GM19397 (cell line): ENCODE results near the gene NR2F1.
"Not testable (repeated sequence)": the region's sequence is repeated elsewhere in the genome, so short reads cannot be mapped to it uniquely, and the experiment has no call there.

Source experiments
- ATAC-seq: cut with Tn5 transposase; IDR thresholded peaks from one replicate; pipeline ENCODE4 v1.9.1; 2021; ENCODE audit warnings: mild to moderate bottlenecking, moderate library complexity; ENCODE audit not compliant: unreplicated experiment

Gene NR2F1

DNA sequence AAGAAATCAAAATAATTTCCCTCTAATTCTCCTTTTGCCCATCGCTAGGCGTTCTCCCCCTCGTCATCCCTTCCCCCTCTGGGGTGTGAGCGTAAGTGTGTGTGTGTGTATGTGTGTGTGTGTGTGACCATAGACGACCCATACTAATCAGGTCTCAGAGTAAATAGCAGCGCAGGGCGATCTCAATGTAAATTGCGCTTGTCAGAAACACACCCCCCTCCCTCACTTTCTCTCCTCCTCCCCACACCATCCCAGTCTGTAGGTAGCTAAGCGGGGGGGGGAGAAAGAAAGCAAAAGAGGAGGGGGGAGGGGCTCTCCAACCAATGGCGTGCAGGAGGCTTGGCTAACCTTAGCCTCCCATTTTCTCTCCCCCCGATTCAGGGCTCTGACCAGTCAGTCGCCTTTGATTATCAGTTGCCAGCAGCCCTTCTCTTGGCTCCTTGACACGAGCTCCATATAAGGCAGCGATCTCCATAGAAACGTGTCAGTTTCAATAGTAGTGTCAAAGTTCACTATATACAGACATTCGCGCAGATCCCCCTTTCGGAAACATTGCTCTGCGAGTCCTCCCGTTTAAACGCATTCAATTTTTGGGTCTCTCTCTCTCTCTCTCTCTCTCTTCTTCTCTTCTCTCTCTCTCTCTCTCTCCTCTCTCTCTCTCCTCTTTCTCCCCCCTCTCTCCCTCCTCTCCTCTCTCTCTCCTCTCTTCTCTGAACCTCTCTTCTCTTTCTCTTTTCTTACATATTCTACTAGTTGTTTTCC, at the start of gene NR2F1:
NR2F1 (plus strand) TSS at position 546 of the 762 bp plus-strand sequence. CDS start 1,802 bp downstream, outside the sequence.
- no peak for ATAC-seq

DNA sequence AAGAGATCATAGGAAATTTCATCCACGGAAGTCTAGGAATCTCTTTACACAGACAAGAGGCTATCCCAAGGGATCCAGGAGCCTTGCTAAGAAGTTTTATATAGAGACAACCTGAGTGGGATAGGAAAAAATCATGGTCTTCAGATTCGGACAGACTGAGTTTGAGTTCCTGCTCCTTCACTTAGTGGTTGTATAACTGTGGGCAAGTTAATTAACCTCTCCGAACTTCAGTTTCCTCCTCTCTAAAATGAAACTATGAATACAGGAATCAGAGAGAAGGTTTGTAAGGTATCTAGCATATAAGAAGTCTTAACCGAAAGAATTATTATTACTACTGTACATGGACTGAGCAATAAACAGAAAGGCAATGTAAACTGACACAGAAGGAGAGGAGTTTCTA, 37.1 kb upstream of the NR2F1 start:
- ATAC-seq, result no peak

DNA sequence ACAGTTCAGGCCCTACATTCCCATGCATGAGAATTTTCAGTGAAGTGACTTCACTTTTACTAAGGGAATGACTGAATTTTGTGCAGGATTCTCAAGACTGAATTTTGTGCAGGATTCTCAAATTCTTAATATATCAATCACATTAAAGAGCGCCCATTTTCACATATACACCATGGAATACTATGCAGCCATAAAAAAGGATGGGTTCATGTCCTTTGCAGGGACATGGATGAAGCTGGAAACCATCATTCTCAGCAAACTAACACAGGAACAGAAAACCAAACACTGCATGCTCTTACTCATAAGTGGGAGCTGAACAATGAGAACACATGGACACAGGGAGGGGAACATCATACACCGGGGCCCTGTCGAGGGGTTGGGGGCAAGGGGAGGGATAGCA, 33.4 kb upstream of the NR2F1 start:
- not testable (repeated sequence) for ATAC-seq

DNA sequence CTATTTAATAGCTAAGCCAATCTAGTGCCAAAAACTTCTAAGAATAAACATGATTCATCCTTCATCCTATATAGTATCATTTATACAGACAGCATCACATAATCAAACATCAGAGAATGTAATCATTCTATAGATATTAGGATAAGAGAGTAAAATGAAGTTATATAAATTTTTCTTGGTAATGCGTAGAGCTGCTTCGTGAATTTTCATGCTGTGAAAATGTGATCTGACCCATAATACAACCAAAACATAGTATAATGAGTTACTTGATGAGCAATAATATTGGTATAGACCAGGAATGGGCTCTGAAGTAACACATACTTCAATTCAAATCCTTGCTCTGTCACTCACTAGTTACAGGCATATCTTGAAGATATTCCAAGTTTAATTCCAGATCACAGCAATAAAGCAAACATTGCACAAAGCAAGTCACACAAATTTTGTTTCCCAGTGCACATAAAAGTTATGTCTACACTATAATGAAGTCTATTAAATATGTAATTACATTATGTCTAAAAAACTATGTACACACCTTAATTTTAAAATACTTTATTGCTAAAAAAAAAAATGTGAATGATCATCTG, 25.9 kb upstream of the NR2F1 start:
- no peak for ATAC-seq

DNA sequence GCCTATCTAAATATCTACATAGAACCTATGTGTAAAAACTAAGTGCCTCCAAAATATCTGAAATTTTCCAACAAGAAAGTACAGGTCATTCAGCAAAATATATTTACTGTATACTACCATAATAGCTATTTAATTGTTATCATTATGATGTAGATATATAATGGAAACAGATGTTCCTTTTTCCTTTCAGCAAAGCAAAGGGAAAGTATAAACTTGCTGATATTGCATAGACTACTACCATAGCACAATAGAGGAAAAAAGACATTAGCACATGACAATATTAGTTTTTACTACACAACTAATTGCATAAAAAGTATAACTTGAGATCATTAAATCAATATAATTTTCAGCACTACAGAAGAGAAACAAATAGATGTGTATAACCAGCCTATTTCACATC, 16.9 kb upstream of the NR2F1 start:
- no peak for ATAC-seq

DNA sequence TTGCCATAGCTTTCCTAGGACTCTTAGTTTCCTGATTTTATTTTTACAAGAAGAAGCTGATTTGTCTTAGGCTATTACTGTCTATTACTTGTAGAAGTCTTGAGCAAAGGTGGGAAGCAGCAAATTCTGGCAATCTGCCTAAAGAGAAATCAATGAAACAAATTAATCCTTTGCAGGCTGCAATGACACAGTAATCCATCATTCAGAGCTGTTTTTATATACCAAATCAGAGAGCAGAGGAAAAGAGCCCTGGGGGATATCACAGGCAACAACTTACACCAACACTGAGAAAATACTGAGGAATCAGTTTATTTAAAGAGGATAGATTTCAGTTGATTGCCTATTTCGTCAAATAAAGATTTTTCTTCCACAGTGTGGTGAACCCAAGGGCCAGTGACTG, 15.6 kb upstream of the NR2F1 start:
- ATAC-seq, result no peak

DNA sequence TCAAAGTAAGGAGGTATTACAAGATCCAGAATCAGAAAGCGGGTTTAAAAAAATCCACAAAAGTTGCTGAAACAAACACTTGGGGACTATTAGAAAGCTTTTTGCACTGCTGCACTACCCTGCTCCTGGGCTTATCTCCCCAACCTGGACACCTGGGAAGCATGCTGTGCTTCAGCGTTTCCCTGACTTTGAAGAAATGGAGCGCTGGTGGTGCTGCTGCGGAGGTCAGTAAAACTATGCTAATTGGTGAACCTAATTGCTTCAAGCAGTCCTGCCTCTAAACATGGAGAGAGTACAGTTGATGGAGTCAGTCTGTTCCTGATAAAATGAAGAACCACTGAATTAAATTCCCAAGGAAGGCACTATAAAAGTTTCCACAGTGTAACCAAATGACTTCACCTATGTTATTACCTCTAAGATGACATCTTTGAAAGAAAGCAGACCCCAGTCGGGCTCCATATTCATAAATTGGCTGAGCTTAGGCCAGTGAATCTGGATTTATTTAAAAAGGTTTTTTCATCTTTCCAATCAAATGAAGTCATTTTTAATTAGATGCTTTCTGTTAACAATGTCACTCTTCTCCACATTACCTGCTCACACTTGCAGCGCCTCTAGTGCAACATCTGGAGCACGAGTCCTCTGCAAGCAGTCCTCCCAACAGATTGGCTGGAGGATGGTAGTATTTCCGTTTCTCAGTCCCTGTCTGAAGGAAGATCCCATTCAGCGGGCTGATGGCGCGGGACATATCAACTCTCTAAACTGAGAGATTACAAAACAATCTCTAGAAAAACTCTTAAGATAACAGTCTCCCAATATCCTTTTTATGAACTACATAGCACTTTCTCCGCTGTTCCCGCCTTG, 13.5 kb upstream of the NR2F1 start:
- no peak for ATAC-seq

DNA sequence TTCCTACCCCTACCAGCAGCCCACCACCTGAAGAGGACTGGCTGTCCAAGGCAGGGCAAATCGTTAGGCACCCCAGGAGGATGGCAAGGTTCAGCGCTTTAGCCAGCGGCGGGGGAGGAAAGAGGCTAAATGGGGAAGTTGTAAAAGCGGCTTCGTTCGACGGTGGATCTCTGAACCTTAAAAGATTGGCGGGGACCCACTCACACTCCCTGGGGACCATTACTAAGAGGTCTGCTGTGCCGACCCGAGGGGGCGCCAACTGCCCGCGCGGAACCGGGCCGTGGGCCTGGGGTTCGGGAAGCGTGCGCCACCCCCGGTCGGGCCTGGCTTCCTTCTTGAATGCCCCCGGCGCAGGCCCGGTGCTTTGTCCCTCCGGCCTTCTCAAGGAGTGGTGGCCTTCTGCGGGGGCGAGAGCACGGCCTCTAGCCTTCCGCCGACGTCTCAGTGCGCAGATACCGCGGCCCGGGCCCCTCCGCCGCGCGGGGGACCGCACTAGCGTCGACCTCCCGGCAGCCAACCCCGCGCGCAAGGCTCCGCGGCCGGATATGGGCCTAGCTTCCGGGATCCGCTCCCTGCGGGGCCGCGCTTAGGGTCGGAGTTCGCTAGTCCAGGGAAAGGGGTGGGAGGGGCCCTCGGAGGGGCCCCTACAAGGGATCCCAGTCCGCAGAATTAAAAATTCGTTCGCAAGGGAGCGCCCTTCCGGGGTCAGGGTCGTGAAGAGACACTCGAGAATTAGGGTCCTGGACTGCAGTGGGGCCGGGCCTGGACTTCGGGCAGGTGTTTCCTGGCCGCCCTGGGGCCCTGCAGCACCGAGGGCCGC, 12.5 kb upstream of the NR2F1 start:
- no peak for ATAC-seq

DNA sequence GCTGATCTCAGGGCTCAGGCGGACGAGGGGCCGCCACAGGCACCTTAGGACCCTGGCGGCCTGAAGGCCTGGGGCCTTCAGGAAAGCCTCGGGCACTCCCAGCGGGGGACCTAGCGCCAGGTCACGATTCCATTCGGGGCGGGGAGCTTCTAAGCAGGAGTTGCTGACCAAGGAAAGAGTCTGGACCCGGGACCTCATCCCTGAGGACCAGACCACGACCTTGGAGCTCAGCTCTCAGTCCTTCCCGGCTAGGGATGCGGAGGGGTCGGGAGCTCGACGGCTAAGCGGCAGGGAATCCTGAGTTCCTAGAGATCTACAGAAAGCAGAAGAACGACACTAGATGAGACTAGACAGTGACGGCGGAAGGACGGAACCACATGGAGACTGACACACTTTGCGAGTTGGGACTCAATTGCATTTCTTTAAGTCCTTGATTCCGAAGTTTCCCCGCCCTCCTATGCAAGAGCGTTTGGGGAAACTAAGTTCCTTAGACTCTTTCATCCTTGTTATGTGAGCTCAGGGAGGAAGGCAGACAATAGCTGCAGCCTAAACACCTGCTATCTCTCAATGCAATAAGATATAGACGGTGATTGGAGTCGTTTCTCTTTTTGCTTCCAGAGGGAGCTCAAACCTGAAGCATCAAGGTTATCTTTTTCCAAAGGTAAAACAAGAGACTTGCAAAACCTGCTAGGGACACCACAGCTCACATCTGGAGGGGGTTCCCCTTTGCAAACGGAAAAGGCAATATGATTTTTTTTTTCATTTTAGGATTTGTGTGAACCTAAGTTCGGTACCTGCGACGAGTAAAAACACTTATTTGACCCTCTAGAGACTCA, 11.7 kb upstream of the NR2F1 start:
- ATAC-seq, result no peak

DNA sequence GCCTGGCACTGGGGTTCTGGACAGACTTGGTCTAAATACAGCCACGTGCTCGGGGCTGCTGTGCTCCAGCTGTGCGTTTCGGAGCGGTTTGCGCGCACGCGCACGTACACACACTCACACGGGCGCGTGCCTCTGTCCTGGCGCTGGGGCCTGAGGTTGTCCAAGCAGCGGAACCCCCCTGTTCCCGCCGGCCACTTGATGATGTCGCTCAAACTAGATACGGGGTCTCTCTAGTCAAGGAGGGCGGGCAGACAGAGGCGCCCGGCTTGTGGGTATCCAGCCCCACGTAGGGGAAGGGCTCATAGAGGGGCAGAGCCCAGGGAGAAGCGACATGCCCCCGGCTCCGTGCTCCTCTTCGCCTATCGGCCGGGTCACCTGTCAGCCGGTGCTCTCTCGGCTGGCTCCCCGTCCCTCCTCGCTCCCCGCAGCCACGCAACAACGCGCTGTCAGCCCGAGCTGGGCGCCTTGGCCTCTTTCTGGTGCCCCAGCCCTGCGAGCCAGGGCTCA, 10.9 kb upstream of the NR2F1 start:
- no peak for ATAC-seq

DNA sequence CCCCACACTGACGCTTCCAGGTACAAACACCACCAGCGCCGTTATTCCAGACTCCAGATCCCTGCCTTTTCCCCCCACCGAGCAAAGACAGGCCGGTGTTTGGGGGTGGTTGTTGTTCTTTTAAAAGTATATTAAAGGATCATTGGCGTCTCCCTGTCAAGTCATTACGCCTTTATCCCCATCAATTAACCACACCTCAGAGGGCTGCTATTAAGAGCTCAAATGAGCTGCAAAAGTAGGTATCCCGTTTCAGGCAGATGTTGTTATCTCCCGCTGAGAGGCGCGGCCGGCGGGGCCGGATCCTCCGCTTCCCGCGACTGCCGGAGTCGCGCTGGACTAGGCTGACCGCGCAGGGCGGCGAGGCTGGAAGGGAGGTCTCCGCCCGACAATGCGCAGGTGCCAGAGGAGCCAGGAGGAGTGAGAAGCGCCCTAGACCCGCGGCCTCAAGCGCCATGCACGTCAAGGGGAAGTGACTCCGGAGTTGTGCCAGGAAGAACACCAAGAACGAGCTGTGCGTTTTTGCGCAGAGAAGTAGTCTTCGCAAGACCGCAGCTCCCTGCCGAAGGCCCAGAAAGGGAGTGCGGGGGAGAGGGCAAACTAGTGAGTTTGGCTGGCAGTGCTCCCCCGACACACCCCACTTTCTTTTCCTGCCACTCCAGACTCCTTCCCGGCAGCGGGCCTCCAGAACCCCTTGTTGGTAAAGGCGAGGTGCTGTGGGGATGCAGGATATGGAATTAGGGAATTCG, 10.2 kb upstream of the NR2F1 start:
- ATAC-seq, result no peak

DNA sequence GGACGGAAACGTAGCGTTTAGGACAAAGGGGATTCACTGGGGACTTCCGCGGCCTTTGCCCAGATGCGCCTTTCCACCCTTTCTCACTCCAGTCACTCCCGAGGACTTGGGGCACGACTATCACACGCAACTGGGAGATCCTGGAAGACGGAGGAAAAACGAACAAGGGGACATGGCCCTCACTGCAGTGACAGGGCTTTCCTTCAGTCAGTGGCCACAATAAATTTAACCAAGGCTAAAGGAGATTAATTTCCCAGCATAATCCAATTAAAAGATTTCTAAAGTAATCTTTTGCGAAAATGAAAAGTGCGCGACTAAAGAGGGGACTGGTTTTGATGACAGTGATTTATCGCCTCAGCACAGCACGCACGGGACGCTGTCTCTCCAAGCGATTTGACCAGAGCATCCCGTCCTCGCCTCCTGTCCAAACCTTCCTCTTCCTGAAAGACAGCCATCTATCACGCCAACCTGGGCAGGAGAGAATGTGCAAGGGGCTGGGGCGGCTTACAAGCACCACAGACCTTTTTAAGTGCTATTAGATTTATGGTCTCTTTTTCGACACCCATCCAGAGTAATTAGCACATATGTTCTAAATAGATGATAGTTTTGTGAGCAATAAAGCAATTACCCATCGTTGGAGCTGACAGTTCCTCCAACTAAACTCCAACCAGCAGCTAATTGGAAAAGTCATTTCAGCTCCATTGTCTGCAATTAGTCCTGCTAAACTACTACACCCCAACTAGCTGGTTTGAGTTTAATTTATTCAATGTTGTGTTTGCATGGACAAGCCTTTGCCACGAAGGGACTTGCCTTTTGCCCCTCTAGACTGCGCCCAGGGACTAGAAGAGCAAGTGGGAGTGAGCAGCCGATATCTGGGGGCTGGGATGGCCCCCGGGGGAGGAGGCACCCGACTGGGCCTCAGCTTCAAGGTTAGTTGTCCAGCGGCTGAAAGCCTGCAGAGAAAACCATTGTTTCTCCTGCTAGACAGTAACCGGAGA, 9.4 kb upstream of the NR2F1 start:
- no peak for ATAC-seq

DNA sequence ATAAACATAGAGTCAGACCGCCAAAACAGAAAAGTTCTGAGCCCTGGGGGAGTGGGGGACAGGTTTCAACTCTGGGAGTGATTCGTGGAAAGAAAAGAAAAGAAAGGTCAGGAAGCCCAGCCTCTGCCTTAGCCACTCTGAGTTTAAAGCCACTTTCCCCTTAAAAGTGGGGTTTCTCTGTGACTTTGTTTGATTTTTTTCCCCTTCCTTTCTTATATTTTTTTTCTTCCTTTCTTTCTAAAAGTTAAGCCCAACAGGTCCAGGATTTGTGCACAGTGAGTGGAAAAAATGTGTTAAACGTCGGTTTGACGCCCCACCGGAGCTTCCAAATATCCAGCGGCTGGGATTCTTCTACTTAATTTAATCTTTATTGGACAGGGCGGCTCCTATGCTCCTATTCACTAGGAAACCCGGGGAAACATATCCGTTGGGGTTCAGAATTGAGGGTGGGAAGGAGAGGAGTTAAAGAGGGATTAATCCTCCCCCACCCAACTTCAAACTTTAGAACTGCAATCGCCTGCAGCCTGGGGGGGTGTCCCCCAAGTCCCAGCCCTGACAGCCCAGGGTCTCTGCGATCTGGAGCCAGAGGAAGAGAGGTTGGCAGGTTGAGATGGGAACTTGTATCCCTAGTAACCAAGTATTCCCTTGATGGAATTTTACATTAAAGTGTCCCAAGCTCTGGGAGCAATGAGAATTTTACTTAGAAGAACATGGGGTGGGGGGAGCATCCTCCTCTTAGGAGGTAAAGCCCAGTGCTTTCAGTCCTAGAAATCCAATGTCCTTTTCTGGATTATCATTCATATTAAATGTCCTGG, 8.3 kb upstream of the NR2F1 start:
- no peak for ATAC-seq

DNA sequence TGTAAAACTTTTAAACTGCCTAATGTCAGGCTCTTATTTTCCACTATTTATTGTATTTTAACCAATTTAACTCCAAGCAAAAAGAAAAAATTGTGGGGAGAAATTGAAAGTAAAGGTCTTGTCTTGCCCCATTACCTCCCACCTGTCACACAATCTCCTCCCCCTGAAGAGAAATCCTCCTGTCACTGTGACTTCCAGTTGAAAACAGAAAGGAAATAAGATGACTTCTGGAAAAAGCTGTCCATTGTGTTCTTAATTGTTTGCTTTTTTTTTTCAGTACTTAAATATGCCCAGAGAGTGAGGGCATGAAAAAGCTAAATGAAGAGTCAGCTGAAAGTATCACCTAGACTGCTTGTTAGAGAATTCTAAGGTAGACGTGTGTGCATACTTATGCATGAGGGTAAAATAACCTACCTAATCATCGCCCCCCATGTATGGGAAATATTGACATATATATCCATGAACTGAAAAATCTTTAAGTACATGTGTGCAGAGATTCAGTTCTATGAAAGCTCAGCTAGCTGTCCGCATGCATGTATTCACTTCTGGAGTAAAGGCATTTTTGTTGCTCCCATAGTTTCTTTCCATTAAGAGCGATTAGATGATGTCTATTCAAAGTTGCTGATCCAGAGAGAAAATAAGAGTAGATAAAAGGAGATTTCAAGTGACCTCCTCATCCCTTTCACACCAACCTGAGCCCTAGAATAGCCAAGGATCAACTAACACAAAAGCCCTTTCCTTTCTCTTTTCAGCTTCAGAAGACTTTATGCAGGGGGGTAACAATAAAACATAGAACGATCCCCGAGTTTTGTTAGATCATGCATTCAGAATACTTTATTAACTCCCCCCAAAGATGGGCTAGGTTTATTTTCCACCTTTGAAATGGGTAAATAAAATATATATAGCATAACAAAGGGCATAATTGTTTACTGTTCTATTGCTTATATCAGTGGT, 7.3 kb upstream of the NR2F1 start:
- ATAC-seq, result no peak

DNA sequence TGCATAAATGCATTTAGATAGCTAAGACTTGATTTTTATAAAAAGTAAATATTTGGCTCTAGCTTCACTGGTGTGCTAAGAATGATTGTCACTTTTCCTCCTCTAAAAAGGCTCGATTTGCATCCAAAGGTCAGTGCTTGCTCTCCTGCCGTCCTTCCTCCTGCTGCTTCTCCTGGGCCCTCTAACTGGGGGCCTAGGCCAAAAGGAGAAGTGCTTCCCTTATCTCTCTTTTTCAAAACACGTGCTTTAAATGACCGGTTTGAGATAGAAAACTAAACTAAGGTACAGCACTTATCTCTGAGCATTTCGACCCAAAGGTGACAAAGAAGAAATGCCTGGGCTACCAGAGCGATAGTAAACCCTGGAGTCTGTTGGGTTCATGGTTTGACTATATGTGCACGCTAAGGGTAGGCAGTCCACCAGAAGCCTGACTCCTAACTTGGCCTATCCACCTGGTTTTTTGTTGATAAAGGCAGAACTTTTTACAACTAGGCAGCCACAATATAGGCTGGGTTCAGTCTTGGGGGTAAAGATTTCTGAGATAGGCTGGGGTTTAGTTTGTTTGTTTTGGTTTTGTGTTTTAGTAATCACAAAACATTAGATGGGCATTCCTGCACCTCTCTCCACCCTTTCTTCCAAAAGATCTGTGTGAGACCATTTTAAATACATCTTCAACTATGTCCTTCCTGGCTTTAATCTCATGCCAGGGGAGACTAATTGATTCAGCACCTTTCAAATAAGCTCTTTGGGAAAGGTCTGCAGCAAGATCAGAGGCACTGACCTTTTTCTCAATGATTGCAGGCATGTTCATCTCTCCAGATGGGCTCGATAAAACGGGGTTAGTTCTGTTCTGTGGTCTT, 5.8 kb upstream of the NR2F1 start:
- ATAC-seq, result no peak
